WERI-Rb-1 (cell line): ENCODE measurements around the gene KRT82.

Experiments
- DNase-seq: peaks from one replicate; pipeline ENCODE4 v3.0.0-alpha.2; 2020
- H3K27ac ChIP-seq: fragments of 250-450 bp; sonication (Bioruptor Pico); 2 replicates; pipeline ENCODE4 v1.5.1; 2020; ENCODE audit warnings: mild to moderate bottlenecking, moderate library complexity
- H3K27me3 ChIP-seq: fragments of 250-450 bp; sonication (Bioruptor Pico); 2 replicates; pipeline ENCODE4 v1.5.1; 2021; ENCODE audit warnings: mild to moderate bottlenecking, low read depth, moderate library complexity; ENCODE audit not compliant: insufficient read depth, severe bottlenecking
- H3K36me3 ChIP-seq: fragments of 250-450 bp; sonication (Bioruptor Pico); 2 replicates; pipeline ENCODE4 v1.5.1; 2020; ENCODE audit warnings: mild to moderate bottlenecking, moderate library complexity
- H3K4me3 ChIP-seq: 2 replicates; pipeline ENCODE4 v1.5.1; 2011; ENCODE audit warnings: low read depth, mild to moderate bottlenecking, control low read depth, low read length
- H3K9me3 ChIP-seq: fragments of 250-450 bp; sonication (Bioruptor Pico); 2 replicates; pipeline ENCODE4 v1.5.1; 2021; ENCODE audit warnings: mild to moderate bottlenecking, moderate library complexity; ENCODE audit not compliant: severe bottlenecking
- CTCF ChIP-seq: IDR thresholded peaks from 2 replicates; pipeline ENCODE4 v1.5.1; 2011; ENCODE audit warnings: low read depth, mild to moderate bottlenecking, control low read depth, inconsistent platforms, low read length

KRT82 gene

DNA sequence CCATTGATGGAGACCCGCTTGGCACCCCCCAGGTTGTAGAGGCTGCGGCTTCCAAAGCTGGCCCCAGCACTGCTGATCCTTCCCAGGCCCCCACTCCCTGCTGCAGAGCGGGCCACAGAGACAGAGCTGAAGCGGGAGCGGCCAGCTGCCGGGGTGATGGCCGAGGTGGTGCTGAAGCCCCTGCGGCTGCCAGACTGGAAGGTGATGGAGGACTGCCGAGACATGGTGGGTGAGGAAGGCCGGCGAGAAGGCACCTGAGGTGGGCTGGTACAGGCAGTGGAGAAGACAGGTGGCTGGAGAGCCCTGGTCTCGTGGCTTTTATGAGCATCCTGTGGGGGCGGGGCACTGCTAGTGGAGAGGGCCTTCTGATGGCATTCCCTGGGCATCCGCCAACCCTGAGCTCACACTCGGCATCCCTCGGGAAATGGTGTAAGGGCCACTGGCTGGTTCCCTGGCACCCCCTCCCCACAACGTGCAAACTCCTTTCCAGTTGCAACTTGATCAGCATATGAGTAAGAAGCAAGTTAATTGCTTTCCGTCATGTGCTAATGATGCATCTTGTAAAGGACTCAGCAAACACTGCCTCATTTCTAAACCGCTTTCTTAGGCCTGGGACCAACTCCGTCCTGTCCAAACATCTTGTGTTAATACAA lies 28.1 kb upstream of the KRT82 start, which contains the start of gene KRT75:
KRT75 (minus strand) TSS at position 291 of the 653 bp plus-strand sequence; CDS start at position 224, 67 bp downstream.
- no peaks in the 10 kb centered on the region for H3K9me3 ChIP-seq
- no peaks in the 10 kb centered on the region for H3K36me3 ChIP-seq
- no peak for TF ChIP-seq CTCF
- DNase-seq: no peak
- H3K4me3 ChIP-seq: no peak within 1 kb of the TSS
- peaks cover 95% of the 10 kb centered on the region for H3K27me3 ChIP-seq
- H3K27ac ChIP-seq: no peak within 1 kb of the TSS

- DNase-seq: no peak
- H3K9me3 ChIP-seq: no peaks in the 10 kb centered on the region
- H3K27ac ChIP-seq: no peak overlapping the region
- no peak overlapping the region for H3K4me3 ChIP-seq
- H3K27me3 ChIP-seq: peaks cover 95% of the 10 kb centered on the region
- no peaks in the 10 kb centered on the region for H3K36me3 ChIP-seq
- no peak for TF ChIP-seq CTCF
Observed at GRCh38 chr12:52433501-52434080, 27.5 kb upstream of the KRT82 start.

DNA sequence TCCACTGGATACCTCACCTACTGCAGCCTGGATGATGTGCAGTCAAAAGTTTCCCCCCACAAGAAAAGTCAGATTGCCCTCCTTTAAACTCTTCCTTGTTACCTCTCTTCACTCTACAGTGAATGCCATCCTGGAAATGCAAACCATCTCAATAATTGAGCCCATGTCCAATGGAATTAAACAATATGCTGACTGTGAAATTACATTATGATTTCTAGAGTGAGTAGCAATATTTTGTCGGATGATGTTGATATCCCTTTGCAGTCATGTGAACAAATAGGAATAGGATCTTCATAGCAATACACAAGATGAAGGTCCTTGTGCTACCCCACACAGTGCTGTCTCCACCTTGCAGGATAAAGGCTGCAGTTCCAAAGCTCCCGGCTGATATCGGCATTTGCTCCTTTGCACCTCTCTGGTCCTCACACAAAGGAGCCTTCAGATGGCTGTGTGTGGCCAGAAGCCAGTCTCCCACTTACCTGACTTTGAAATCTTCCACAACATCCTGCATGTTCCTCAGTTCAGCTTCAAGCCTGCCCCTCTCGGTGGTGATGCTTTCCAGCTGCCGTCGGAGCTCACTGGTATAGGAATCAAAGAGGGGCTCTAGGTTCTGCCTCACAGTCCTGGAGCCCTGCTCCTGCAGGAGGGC lies 26.5 kb upstream of the KRT82 start:
- Histone ChIP-seq H3K27me3 (peaks cover 95% of the 10 kb centered on the region), H3K4me3 (no peak overlapping the region), H3K36me3 (no peaks in the 10 kb centered on the region), H3K9me3 (no peaks in the 10 kb centered on the region), H3K27ac (no peak overlapping the region)
- DNase-seq: no peak
- TF ChIP-seq CTCF: no peak

GRCh38 chr12:52428121-52428520 lies 22.0 kb upstream of the KRT82 start:
- no peaks in the 10 kb centered on the region for H3K36me3 ChIP-seq
- no peak overlapping the region for H3K4me3 ChIP-seq
- peak; percentile 37 for TF ChIP-seq CTCF
- no peak overlapping the region for H3K27ac ChIP-seq
- no peak for DNase-seq
- H3K27me3 ChIP-seq: peaks cover 94% of the 10 kb centered on the region
- H3K9me3 ChIP-seq: no peaks in the 10 kb centered on the region

- Histone ChIP-seq H3K9me3 (no peaks in the 10 kb centered on the region), H3K4me3 (no peak overlapping the region), H3K27ac (no peak overlapping the region), H3K36me3 (no peaks in the 10 kb centered on the region), H3K27me3 (peaks cover 95% of the 10 kb centered on the region)
- no peak for DNase-seq
- no peak for TF ChIP-seq CTCF
Observed at GRCh38 chr12:52427083-52427482, 20.9 kb upstream of the KRT82 start.
